Measurements from ENCODE around the gene GAD2.

DNA sequence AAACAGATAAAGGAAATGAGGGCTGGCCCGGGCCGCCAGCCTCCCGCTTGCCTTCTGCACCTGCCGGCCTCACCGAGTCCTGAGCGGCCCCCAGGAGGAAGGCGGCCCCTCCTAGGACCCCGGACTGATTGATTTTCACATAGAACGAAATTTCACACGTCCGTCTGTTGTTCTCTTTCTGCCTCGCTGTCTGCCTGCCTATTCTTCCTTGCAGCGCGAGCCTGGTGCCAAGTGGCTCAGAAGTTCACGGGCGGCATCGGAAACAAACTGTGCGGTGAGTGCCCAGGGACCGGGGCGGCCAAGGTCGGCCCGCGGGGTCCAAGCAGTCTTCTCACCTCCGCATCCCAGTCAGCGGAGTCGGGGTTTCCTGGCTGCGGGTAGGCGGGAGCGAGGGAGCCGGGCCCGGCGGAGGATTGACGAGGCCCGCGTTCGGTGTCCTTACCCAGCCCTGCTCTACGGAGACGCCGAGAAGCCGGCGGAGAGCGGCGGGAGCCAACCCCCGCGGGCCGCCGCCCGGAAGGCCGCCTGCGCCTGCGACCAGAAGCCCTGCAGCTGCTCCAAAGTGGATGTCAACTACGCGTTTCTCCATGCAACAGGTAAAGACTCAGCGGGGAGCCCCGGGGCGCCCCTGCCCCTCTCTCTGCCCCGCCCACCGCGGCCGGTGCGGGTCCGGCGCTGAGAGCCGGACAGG, 967 bp downstream of the GAD2 start:
- TF ChIP-seq, protein P1, sequence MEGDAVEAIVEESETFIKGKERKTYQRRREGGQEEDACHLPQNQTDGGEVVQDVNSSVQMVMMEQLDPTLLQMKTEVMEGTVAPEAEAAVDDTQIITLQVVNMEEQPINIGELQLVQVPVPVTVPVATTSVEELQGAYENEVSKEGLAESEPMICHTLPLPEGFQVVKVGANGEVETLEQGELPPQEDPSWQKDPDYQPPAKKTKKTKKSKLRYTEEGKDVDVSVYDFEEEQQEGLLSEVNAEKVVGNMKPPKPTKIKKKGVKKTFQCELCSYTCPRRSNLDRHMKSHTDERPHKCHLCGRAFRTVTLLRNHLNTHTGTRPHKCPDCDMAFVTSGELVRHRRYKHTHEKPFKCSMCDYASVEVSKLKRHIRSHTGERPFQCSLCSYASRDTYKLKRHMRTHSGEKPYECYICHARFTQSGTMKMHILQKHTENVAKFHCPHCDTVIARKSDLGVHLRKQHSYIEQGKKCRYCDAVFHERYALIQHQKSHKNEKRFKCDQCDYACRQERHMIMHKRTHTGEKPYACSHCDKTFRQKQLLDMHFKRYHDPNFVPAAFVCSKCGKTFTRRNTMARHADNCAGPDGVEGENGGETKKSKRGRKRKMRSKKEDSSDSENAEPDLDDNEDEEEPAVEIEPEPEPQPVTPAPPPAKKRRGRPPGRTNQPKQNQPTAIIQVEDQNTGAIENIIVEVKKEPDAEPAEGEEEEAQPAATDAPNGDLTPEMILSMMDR (IDR thresholded peaks at IDR 0.05; ENCODE audit: low read depth, low read length, poor library complexity, severe bottlenecking): no peak
- no peak for TF ChIP-seq EZH2phosphoT487 (IDR thresholded peaks at IDR 0.05; ENCODE audit: borderline replicate concordance, low read length)

Data from DOHH2 (cell line).